ENCODE measurements around the gene PRAF2.

The PRAF2 gene

GRCh38 chrX:49073601-49074575 lies at the start of gene PRAF2:
Gene PRAF2, minus strand, starts transcription at chrX:49074002. Its CDS starts 15 bp downstream, at chrX:49073987.
- DNase-seq: peak; percentile 74 to 78

- no peak for DNase-seq
These were observed 48.7 kb upstream of the PRAF2 start for GRCh38 chrX:49122499-49122898.

- DNase-seq: no peak
These were observed 46.3 kb upstream of the PRAF2 start for GRCh38 chrX:49120091-49120490.

GRCh38 chrX:49117581-49117980 lies 43.8 kb upstream of the PRAF2 start:
- no peak for DNase-seq

GRCh38 chrX:49116716-49117115 lies 42.9 kb upstream of the PRAF2 start:
- no peak for DNase-seq

GRCh38 chrX:49116076-49116475 lies 42.3 kb upstream of the PRAF2 start:
- no peak for DNase-seq

- DNase-seq: no peak
These were observed 38.0 kb upstream of the PRAF2 start for GRCh38 chrX:49111791-49112190.

- DNase-seq: no peak
These were observed 36.6 kb upstream of the PRAF2 start for GRCh38 chrX:49110417-49110816.

- DNase-seq: no peak
These were observed 34.8 kb upstream of the PRAF2 start for GRCh38 chrX:49108641-49109040.

GRCh38 chrX:49106930-49107329 lies 33.1 kb upstream of the PRAF2 start:
- no peak for DNase-seq

GRCh38 chrX:49106296-49106695 lies 32.5 kb upstream of the PRAF2 start:
- no peak for DNase-seq

- DNase-seq: no peak
These were observed 29.8 kb upstream of the PRAF2 start for GRCh38 chrX:49103637-49104036.

GRCh38 chrX:49102190-49102589 lies 28.4 kb upstream of the PRAF2 start:
- no peak for DNase-seq

- DNase-seq: no peak
These were observed 27.8 kb upstream of the PRAF2 start for GRCh38 chrX:49101629-49101984.

- DNase-seq: peak; percentile 75 to 76
These were observed 27.2 kb upstream of the PRAF2 start for GRCh38 chrX:49100704-49101628.

GRCh38 chrX:49096419-49096818 lies 22.6 kb upstream of the PRAF2 start:
- no peak for DNase-seq

GRCh38 chrX:49089553-49089952 lies 15.8 kb upstream of the PRAF2 start:
- no peak for DNase-seq

- no peak for DNase-seq
These were observed 8.6 kb upstream of the PRAF2 start for GRCh38 chrX:49082271-49082871.

GRCh38 chrX:49079489-49080428 lies 6.0 kb upstream of the PRAF2 start, which contains the start of gene WDR45:
Gene WDR45, minus strand, starts transcription at chrX:49079887. Its CDS starts 1,792 bp downstream, at chrX:49078095.
- peak; percentile 41 to 47 for DNase-seq

GRCh38 chrX:49077941-49078340 lies 4.1 kb upstream of the PRAF2 start:
- DNase-seq: no peak

- no peak for DNase-seq
These were observed 1.5 kb upstream of the PRAF2 start for GRCh38 chrX:49075347-49075746.

GRCh38 chrX:49072712-49073095 lies 1.1 kb downstream of the PRAF2 start:
- DNase-seq: no peak
